K562 (cell line): ENCODE results near the gene MYO18B. TPM values are rescaled to one million over a fixed set of nuclear protein-coding genes. Genes with fewer than 3 reads are reported as not detected.

ENCODE experiments used
- ATAC-seq: fragments of 200-7000 bp; cut with Tn5 transposase; 3 replicates; pipeline ENCODE4 v1.9.1; 2020; ENCODE audit warnings: moderate library complexity
- BruUV-seq: library from RNA; stranded (reverse); fragments of 400-500 nt; replicated peaks from 2 replicates; lab custom pipeline; 2021; lab: Mats Ljungman, UMichigan
- CTCF ChIA-PET: fragments of 300-600 bp; formaldehyde crosslinking; extraction: SDS; loops from one replicate; lab custom pipeline; 2021; ENCODE audit warnings: low intra/inter-chr PET ratio; lab: Yijun Ruan, JAX
- POLR2A ChIA-PET: fragments of 300-600, 350-650 bp; sonication (Branson Sonifier 250); formaldehyde crosslinking; extraction: SDS; loops from one replicate; lab custom pipeline; 2021; ENCODE audit warnings: antibody characterized with exemption, inconsistent platforms; lab: Yijun Ruan, JAX
- DNase-seq, 4 experiments: peaks; one replicate each; pipeline versions ENCODE4 v3.0.0 to v3.0.0-alpha.2; 2011 to 2018; ENCODE audit warnings: low spot score in 3 of 4, mixed read lengths in 3 of 4; ENCODE audit errors: extremely low read depth in 1 of 4
- FAIRE-seq: peaks from 2 replicates; lab custom pipeline; 2011; peaks lifted over from hg19 to GRCh38; lab: Jason Lieb, UNC
- H2AFZ ChIP-seq: 2 replicates; pipeline ENCODE4 v1.6.0; 2011; ENCODE audit warnings: low read depth, low read length, control low read depth, inconsistent platforms
- H3K27ac ChIP-seq: fragments of 200-600 bp; 3 replicates; pipeline ENCODE4 v1.8.0; 2011; ENCODE audit warnings: low read depth, mild to moderate bottlenecking, control low read depth, inconsistent platforms, low read length, moderate library complexity, mixed read lengths; ENCODE audit errors: extremely low read depth
- H3K27me3 ChIP-seq, 2 experiments: fragments of 300-600 bp in 1 of 2; 2 replicates in 1 of 2; 3 replicates in 1 of 2; pipeline versions ENCODE4 v1.6.0 to v1.8.0; 2011; ENCODE audit warnings: inconsistent platforms in 2 of 2, low read length in 2 of 2, mild to moderate bottlenecking in 1 of 2, mixed read lengths in 1 of 2, moderate library complexity in 1 of 2; ENCODE audit not compliant: control insufficient read depth in 2 of 2, insufficient read depth in 2 of 2
- H3K36me3 ChIP-seq: fragments of 300-600 bp; 3 replicates; pipeline ENCODE4 v1.8.0; 2011; ENCODE audit warnings: mild to moderate bottlenecking, low read length, inconsistent platforms; ENCODE audit not compliant: control insufficient read depth, insufficient read depth
- H3K4me1 ChIP-seq, 2 experiments: fragments of 200-600 bp in 1 of 2; replicated peaks in 1 of 2; 2 replicates in 1 of 2; 3 replicates in 1 of 2; pipeline versions ENCODE4 v1.5.1 to v1.8.0; 2011; ENCODE audit warnings: inconsistent platforms in 2 of 2, low read length in 2 of 2, mild to moderate bottlenecking in 1 of 2, mixed read lengths in 1 of 2, moderate library complexity in 1 of 2; ENCODE audit not compliant: control insufficient read depth in 2 of 2, insufficient read depth in 2 of 2
- H3K4me2 ChIP-seq: 2 replicates; pipeline ENCODE4 v1.6.1; 2011; ENCODE audit warnings: low read length, control low read depth, inconsistent platforms, mixed read lengths; ENCODE audit not compliant: insufficient read depth
- H3K4me3 ChIP-seq: fragments of 200-600 bp; sonication (generic), shearing (Covaris generic); 2 replicates; pipeline ENCODE4 v1.5.1; 2016; ENCODE audit warnings: control low read depth, inconsistent platforms
- H3K79me2 ChIP-seq: fragments of 200-600 bp; 3 replicates; pipeline ENCODE4 v1.8.0; 2011; ENCODE audit warnings: low read length, inconsistent platforms; ENCODE audit not compliant: control insufficient read depth, insufficient read depth
- H3K9ac ChIP-seq, 2 experiments: 2 replicates each; pipeline versions ENCODE4 v1.6.0 to v1.6.1; 2011; ENCODE audit warnings: low read depth in 2 of 2, low read length in 2 of 2, control low read depth in 1 of 2, inconsistent platforms in 1 of 2, mild to moderate bottlenecking in 1 of 2, mixed read lengths in 1 of 2; ENCODE audit not compliant: insufficient read depth in 1 of 2
- H3K9me1 ChIP-seq: one replicate; pipeline ENCODE4 v1.6.0; 2011; ENCODE audit warnings: inconsistent platforms, mild to moderate bottlenecking, low read length, moderate library complexity; ENCODE audit not compliant: control insufficient read depth, insufficient read depth
- H3K9me3 ChIP-seq: replicated peaks from 2 replicates; pipeline ENCODE4 v1.5.1; 2011; ENCODE audit warnings: low read depth, low read length, inconsistent platforms; ENCODE audit not compliant: control insufficient read depth, insufficient read depth
- H4K20me1 ChIP-seq: replicated peaks from 2 replicates; pipeline ENCODE4 v1.6.1; 2011; ENCODE audit warnings: low read length, inconsistent platforms, mixed read lengths; ENCODE audit not compliant: control insufficient read depth, insufficient read depth
- GTF2E2 ChIP-seq: fragments of 200-800 bp; sonication (Bioruptor generic); IDR thresholded peaks from 2 replicates; pipeline ENCODE4 v1.6.1; 2016; ENCODE audit warnings: missing genetic modification characterization, missing compliant biosample characterization
- HDAC6 ChIP-seq: IDR thresholded peaks from 2 replicates; pipeline ENCODE4 v1.6.1; 2012; ENCODE audit warnings: low read depth, mild to moderate bottlenecking, control low read depth, inconsistent platforms, low read length, moderate library complexity
- MTA2 ChIP-seq: fragments of 450-650 bp; IDR thresholded peaks from 2 replicates; pipeline ENCODE4 v1.6.1; 2016; ENCODE audit warnings: low read depth
- NONO ChIP-seq, 2 experiments: fragments of 200-400 bp in 1 of 2; fragments of 450-650 bp in 1 of 2; formaldehyde crosslinking in 1 of 2; IDR thresholded peaks; 2 replicates each; pipeline ENCODE4 v1.6.1; 2017; ENCODE audit warnings: low read depth in 2 of 2, mild to moderate bottlenecking in 2 of 2, moderate library complexity in 2 of 2, low read length in 1 of 2
- PHF20 ChIP-seq: fragments of 450-650 bp; IDR thresholded peaks from 2 replicates; pipeline ENCODE4 v1.6.1; 2018; ENCODE audit not compliant: partially characterized antibody
- PTBP1 ChIP-seq: fragments of 200-400 bp; formaldehyde crosslinking; IDR thresholded peaks from 2 replicates; pipeline ENCODE4 v1.6.1; 2017; ENCODE audit warnings: low read depth, low read length
- RBM22 ChIP-seq: fragments of 200-400 bp; formaldehyde crosslinking; IDR thresholded peaks from 2 replicates; pipeline ENCODE4 v1.6.1; 2018; ENCODE audit warnings: low read length, low read depth; ENCODE audit not compliant: poor library complexity, severe bottlenecking
- STAT5A ChIP-seq: IDR thresholded peaks from 2 replicates; pipeline ENCODE4 v1.6.1; 2012; ENCODE audit warnings: low read length, inconsistent platforms, borderline replicate concordance
- ZNF134 ChIP-seq: fragments of 250-450 bp; sonication (Bioruptor Pico); conservative IDR thresholded peaks from 2 replicates; pipeline ENCODE4 v1.4.0; 2020
- WGBS: fragments of 100-300 bp; shearing (Covaris generic); methylation state at CpG from one replicate; pipeline ENCODE4 v1.1.6; 2016; ENCODE audit warnings: low coverage, mixed read lengths; ENCODE audit not compliant: insufficient coverage; ENCODE audit errors: missing lambda C conversion rate; 5-methylcytosine and 5-hydroxymethylcytosine counted together
- in situ Hi-C: fragments of 300-500 bp; cut with MboI; formaldehyde crosslinking; loops from 4 replicates; pipeline ENCODE4 v1.15.0; 2018; ENCODE audit warnings: inconsistent platforms, mixed read lengths
- intact Hi-C: fragments of 100-400 bp; cut with micrococcal nuclease; formaldehyde crosslinking; loops from 2 replicates; pipeline ENCODE4 v1.14.2; 2022
- polyA plus RNA-seq, 8 experiments: library from polyadenylated mRNA; depleted of rRNA in 4 of 8; stranded (reverse) in 5 of 8; unstranded in 3 of 8; fragments of >200 nt; fragmentation: Nextera tagmentation in 2 of 8; fragmentation: Illumina TruSeq in 1 of 8; extraction: Ambion mirVana in 2 of 8; extraction: Trizol in 1 of 8; gene quantifications; 2 replicates each; pipeline versions ENCODE4 v1.2.1 to v1.2.3, GENCODE V29; 2011 to 2014; ENCODE audit warnings: inconsistent platforms in 1 of 8, missing spikeins in 1 of 8
- total RNA-seq, 7 experiments: library from RNA; depleted of rRNA in 6 of 7; stranded (reverse); fragments of >200 nt in 6 of 7; fragmentation: Illumina TruSeq in 2 of 7; extraction: Trizol in 2 of 7; gene quantifications; 2 replicates each; pipeline versions ENCODE4 v1.2.1 to v1.2.3, GENCODE V29; 2011 to 2021; ENCODE audit warnings: low replicate concordance in 1 of 7
- TF ChIP-seq, protein P1 (sequence below), 2 experiments: fragments of 450-650 bp; IDR thresholded peaks; 2 replicates each; pipeline ENCODE4 v1.6.1; 2016
- TF ChIP-seq, protein P2 (sequence below), 2 experiments: fragments of 250-450 bp in 1 of 2; fragments of 450-650 bp in 1 of 2; sonication (Bioruptor Pico) in 1 of 2; IDR thresholded peaks; 2 replicates each; pipeline versions ENCODE4 v1.6.1 to v1.8.0; 2016 to 2021; ENCODE audit warnings: mild to moderate bottlenecking in 2 of 2, moderate library complexity in 2 of 2, missing compliant biosample characterization in 1 of 2, missing genetic modification characterization in 1 of 2
- TF ChIP-seq, protein P3 (sequence below): sonication (generic); formaldehyde crosslinking; IDR thresholded peaks from 2 replicates; pipeline ENCODE4 v1.8.0; 2023; ENCODE audit warnings: mild to moderate bottlenecking, missing genetic modification reagents
- TF ChIP-seq, protein P4 (sequence below), 2 experiments: fragments of 450-650 bp; conservative IDR thresholded peaks; 2 replicates each; pipeline ENCODE4 v1.6.1; 2017; ENCODE audit warnings: mild to moderate bottlenecking in 2 of 2, moderate library complexity in 2 of 2

MYO18B gene
- total and polyA plus RNA-seq, 9 of the 15 experiments (the other 6 are each of a cell fraction or from before 2014, with no cell fraction given), result 0.06 to 7.0 (median 4.3) TPM

DNA sequence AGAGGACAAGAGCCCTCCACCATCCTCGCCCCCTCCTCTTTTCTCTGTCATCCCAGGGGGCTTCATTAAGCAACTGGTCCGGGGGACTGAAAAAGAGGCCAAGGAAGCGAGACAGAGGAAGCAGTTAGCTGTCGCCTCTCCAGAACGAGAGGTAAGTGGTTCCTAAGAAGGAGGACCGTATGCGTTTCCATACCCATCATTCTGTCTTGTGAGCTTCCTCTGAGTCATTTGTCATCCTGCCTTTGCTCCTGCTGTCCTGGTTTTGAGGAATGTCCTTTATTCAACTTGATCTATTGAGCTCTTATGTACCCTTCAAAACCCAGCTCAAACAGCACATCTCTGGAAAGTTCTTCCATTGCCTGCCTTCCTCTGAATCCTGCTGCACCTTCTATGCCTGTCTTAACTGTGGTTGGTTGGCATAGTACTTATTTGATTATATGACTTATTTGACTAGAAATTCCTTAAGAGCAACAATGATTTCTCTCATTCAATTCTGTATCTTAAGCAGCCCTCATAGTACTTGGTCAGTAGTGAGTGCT lies 21.3 kb downstream of the MYO18B start:
- Histone ChIP-seq H3K27ac (no peak overlapping the region), H3K4me1 (peaks cover 22% of the 10 kb centered on the region in 2 experiments; a peak in 4 of 5 replicates), H3K36me3 (peaks cover 50% of the 10 kb centered on the region; the same call in 2 of the 3 replicates), H3K27me3 (no peaks in the 10 kb centered on the region), H2AFZ (no peak overlapping the region), H4K20me1 (peaks cover 11% of the 10 kb centered on the region; the same call in 1 of the 2 replicates), H3K4me3 (no peak overlapping the region), H3K4me2 (no peak overlapping the region), H3K9ac (no peak overlapping the region), H3K9me3 (peaks cover 4% of the 10 kb centered on the region; the same call in 1 of the 2 replicates), H3K9me1 (no peaks in the 10 kb centered on the region), H3K79me2 (no peaks in the 10 kb centered on the region)
- ChIA-PET CTCF (no interaction called here), POLR2A (interaction anchor here (0.5 to 1.6 kb wide), 4 partner anchors 21 to 85 kb away, joined by 3 to 14 read pairs (median 3); partner anchors contain the start of gene MYO18B)
- BruUV-seq, result no TSS peak
- no CpG with 5 or more reads among the region's 7 CpGs for WGBS
- DNase-seq (no peak), FAIRE-seq (no peak), ATAC-seq (no peak)
- intact Hi-C loops (loop anchor here (5.0 kb wide), 1 partner anchor 36 kb away; no protein-coding TSS in a partner anchor), in situ Hi-C loops (no loop called here)
- TF ChIP-seq ZNF134 (CRISPR knock-in tag) (no peak), STAT5A (no peak), HDAC6 (no peak), RBM22 (no peak), PTBP1 (no peak), PHF20 (no peak), MTA2 (no peak), NONO (IDR thresholded peaks at IDR 0.05; ENCODE audit: low read depth in 2 of 2, low read length in 1 of 2) (no peak), GTF2E2 (tag) (no peak)
- TF ChIP-seq, protein P1, sequence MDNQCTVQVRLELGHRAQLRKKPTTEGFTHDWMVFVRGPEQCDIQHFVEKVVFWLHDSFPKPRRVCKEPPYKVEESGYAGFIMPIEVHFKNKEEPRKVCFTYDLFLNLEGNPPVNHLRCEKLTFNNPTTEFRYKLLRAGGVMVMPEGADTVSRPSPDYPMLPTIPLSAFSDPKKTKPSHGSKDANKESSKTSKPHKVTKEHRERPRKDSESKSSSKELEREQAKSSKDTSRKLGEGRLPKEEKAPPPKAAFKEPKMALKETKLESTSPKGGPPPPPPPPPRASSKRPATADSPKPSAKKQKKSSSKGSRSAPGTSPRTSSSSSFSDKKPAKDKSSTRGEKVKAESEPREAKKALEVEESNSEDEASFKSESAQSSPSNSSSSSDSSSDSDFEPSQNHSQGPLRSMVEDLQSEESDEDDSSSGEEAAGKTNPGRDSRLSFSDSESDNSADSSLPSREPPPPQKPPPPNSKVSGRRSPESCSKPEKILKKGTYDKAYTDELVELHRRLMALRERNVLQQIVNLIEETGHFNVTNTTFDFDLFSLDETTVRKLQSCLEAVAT (IDR thresholded peaks at IDR 0.05), result no peak
- TF ChIP-seq, protein P2, sequence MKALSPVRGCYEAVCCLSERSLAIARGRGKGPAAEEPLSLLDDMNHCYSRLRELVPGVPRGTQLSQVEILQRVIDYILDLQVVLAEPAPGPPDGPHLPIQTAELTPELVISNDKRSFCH (CRISPR knock-in tag; IDR thresholded peaks at IDR 0.05), result no peak
- TF ChIP-seq, protein P2 (tag; IDR thresholded peaks at IDR 0.05), result no peak
- TF ChIP-seq, protein P3, sequence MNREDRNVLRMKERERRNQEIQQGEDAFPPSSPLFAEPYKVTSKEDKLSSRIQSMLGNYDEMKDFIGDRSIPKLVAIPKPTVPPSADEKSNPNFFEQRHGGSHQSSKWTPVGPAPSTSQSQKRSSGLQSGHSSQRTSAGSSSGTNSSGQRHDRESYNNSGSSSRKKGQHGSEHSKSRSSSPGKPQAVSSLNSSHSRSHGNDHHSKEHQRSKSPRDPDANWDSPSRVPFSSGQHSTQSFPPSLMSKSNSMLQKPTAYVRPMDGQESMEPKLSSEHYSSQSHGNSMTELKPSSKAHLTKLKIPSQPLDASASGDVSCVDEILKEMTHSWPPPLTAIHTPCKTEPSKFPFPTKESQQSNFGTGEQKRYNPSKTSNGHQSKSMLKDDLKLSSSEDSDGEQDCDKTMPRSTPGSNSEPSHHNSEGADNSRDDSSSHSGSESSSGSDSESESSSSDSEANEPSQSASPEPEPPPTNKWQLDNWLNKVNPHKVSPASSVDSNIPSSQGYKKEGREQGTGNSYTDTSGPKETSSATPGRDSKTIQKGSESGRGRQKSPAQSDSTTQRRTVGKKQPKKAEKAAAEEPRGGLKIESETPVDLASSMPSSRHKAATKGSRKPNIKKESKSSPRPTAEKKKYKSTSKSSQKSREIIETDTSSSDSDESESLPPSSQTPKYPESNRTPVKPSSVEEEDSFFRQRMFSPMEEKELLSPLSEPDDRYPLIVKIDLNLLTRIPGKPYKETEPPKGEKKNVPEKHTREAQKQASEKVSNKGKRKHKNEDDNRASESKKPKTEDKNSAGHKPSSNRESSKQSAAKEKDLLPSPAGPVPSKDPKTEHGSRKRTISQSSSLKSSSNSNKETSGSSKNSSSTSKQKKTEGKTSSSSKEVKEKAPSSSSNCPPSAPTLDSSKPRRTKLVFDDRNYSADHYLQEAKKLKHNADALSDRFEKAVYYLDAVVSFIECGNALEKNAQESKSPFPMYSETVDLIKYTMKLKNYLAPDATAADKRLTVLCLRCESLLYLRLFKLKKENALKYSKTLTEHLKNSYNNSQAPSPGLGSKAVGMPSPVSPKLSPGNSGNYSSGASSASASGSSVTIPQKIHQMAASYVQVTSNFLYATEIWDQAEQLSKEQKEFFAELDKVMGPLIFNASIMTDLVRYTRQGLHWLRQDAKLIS (CRISPR knock-in tag), result no peak
- TF ChIP-seq, protein P4, sequence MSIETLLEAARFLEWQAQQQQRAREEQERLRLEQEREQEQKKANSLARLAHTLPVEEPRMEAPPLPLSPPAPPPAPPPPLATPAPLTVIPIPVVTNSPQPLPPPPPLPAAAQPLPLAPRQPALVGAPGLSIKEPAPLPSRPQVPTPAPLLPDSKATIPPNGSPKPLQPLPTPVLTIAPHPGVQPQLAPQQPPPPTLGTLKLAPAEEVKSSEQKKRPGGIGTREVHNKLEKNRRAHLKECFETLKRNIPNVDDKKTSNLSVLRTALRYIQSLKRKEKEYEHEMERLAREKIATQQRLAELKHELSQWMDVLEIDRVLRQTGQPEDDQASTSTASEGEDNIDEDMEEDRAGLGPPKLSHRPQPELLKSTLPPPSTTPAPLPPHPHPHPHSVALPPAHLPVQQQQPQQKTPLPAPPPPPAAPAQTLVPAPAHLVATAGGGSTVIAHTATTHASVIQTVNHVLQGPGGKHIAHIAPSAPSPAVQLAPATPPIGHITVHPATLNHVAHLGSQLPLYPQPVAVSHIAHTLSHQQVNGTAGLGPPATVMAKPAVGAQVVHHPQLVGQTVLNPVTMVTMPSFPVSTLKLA (conservative IDR thresholded peaks at IDR 0.05), result no peak
